ENCODE data around the gene STX5.
A peak's percentile ranks its signal among the peaks of the same experiment; 100 is the strongest.

DNA sequence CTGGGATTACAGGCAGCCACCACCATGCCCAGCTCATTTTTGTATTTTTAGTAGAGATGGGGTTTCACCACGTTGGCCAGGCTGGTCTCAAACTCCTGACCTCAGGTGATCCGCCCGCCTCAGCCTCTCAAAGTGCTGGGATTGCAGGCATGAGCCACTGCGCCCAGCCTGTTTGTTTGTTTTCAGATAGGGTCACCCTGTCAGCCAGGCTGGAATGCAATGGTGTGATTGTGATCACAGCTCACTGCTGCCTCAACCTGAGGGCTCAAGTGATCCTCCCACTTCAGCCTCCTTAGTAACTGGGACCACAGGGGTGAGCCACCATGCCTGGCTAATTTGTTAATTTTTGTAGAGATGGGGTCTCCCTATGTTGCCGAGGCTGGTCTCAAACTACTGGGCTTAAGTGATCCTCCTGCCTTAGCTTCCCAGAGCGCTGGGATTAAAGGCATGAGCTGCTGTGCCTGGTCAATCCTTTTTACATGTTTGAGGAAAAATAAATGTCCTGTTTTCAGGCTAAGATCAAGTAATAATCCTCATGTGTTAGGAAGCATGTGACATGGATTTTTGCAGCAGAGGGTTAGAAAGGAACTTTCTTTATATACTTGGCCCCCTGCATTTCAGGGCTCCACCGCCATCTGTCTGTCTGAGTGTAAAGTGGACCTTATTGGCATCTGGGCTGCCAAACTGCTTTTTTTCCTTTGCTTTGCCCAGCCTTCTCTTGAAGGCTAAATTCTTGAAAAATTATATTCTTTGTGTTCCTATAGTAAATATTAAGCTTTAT lies 44.0 kb upstream of the STX5 start:
- TF ChIP-seq ZNF507 (tag; conservative IDR thresholded peaks at IDR 0.05): no peak
- no peak for TF ChIP-seq ZNF121 (CRISPR knock-in tag; conservative IDR thresholded peaks at IDR 0.05)
- TF ChIP-seq, protein P1, sequence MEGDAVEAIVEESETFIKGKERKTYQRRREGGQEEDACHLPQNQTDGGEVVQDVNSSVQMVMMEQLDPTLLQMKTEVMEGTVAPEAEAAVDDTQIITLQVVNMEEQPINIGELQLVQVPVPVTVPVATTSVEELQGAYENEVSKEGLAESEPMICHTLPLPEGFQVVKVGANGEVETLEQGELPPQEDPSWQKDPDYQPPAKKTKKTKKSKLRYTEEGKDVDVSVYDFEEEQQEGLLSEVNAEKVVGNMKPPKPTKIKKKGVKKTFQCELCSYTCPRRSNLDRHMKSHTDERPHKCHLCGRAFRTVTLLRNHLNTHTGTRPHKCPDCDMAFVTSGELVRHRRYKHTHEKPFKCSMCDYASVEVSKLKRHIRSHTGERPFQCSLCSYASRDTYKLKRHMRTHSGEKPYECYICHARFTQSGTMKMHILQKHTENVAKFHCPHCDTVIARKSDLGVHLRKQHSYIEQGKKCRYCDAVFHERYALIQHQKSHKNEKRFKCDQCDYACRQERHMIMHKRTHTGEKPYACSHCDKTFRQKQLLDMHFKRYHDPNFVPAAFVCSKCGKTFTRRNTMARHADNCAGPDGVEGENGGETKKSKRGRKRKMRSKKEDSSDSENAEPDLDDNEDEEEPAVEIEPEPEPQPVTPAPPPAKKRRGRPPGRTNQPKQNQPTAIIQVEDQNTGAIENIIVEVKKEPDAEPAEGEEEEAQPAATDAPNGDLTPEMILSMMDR (IDR thresholded peaks at IDR 0.05 in 2 of 3, conservative IDR thresholded peaks at IDR 0.05 in 1 of 3; ENCODE audit: insufficient read depth in 2 of 3, low read depth in 1 of 3, low read length in 3 of 3): peak in 1 of 3 experiments; percentile 17; a peak in 1 of 6 replicates
- TF ChIP-seq PRDM10 (IDR thresholded peaks at IDR 0.05; ENCODE audit: partially characterized antibody): no peak
- TF ChIP-seq BRD9 (IDR thresholded peaks at IDR 0.05; ENCODE audit: low read depth, partially characterized antibody): no peak
- no peak for TF ChIP-seq MCM2 (IDR thresholded peaks at IDR 0.05; ENCODE audit: low read depth)
- no peak for TF ChIP-seq ATF7 (IDR thresholded peaks at IDR 0.05)
- TF ChIP-seq THAP7 (CRISPR knock-in tag; IDR thresholded peaks at IDR 0.05): no peak
- TF ChIP-seq TRIM28 (IDR thresholded peaks at IDR 0.05): no peak
- no peak for TF ChIP-seq HNRNPUL1 (IDR thresholded peaks at IDR 0.05; ENCODE audit: low read length)
- no peak for TF ChIP-seq BHLHE40 (IDR thresholded peaks at IDR 0.05; ENCODE audit: low read length)
- no peak for TF ChIP-seq ZBTB7A (IDR thresholded peaks at IDR 0.05; ENCODE audit: borderline replicate concordance, control insufficient read depth, low read depth, low read length)
- TF ChIP-seq BRD4 (IDR thresholded peaks at IDR 0.05): no peak
- TF ChIP-seq POLR2AphosphoS5 (IDR thresholded peaks at IDR 0.05; ENCODE audit: control insufficient read depth, insufficient read depth, low read depth, low read length): no peak

Measured in K562 (cell line).